GM19324 (cell line): Measurements from ENCODE around the gene SPRYD7.
"Not testable (repeated sequence)": the region's sequence is repeated elsewhere in the genome, so short reads cannot be mapped to it uniquely, and the experiment has no call there.

Experiments used
- ATAC-seq: cut with Tn5 transposase; IDR thresholded peaks from one replicate; pipeline ENCODE4 v1.9.1; 2021; ENCODE audit warnings: mild to moderate bottlenecking, moderate library complexity; ENCODE audit not compliant: unreplicated experiment, low FRiP score

Gene SPRYD7, protein sequence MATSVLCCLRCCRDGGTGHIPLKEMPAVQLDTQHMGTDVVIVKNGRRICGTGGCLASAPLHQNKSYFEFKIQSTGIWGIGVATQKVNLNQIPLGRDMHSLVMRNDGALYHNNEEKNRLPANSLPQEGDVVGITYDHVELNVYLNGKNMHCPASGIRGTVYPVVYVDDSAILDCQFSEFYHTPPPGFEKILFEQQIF

GRCh38 chr13:49936075-49936967, at the start of gene SPRYD7:
Gene SPRYD7 (minus strand): TSS chr13:49936340. CDS start chr13:49936235, 105 bp downstream.
- peak; percentile 100 for ATAC-seq

GRCh38 chr13:49985129-49985528, 49.0 kb upstream of the SPRYD7 start:
- ATAC-seq = no peak

DNA sequence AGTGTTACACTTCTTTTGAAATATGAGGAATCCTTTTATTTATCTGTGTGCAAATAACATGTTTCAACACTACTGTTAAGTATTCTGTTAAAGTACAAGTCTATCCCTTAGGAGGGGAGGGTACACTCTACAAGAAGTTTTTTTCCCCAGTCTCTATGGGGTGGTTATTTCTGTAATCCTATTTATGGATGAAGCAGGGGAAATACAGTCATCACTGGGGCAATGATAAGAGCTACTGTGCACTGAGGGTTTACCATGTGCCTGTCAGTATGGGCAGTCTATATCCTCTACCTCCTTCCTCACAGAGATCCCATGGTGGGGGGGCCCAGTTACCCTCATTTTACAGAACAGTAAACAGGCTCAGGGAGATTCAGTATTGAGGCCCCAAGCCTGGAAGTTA, 44.1 kb upstream of the SPRYD7 start:
- ATAC-seq = no peak

DNA sequence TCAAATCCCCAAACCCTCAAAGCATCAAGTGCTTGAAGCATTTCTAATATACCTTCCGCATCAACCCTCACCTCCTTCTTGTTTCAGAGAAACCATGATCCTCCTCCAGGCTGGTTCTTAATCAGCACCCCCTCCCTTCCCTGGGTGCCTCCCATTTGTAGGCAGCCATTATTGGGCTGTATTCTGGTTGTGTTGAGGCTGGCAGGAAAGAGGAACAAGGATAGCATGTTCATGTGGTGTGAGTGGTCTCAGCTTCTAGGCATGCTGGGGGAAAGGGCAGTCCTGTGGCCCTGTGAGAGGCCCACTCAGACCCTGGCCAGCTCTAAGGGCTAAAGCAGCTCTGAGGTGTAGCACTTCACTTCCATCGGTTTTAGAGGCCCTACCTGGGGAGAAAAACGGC, 41.9 kb upstream of the SPRYD7 start:
- ATAC-seq = no peak

DNA sequence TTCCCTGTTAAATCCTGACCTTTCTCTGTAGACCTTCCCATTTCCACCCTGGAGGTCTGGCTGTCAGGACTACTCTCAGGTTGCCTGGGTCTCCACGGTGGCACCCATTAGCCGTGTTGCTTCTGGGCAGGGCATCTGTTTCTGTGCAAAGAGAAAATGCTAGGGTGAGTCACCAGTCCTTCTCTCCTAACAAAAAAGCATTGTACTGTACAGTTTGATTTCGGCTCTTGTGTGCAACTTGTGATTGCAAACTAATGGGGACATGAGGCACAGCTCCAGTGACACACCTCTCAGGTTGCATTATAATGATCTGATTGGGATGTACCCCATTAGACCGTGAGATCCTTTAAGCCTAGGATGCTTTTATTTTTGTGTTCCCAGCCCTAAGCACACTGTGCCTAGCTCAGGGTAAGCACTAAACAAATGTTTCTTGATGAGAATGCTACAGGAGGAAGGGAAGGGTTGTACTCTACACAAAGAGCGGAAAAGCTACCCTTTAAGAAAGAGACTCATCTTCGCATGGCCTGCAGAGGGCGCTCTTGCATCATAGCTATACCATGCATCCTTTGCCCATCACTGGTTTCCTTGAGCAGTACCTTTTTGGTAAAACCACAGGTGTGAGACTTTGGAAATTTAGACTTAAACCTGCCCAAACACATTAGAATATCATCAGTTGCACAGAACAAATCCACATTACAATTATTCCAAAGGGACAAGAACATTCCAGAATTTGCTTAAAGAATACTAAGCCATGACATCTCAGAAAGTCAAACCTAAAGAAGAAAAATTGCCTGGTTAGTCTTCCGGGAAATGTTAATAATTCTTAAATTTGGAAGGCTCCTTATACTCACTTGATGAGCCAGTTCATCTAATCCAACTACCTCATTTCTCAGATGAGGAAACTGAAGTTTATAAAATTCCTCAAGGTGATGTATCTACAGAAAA, 40.4 kb upstream of the SPRYD7 start:
- peak; percentile 53 for ATAC-seq

GRCh38 chr13:49975826-49976225, 39.7 kb upstream of the SPRYD7 start:
- no peak for ATAC-seq

DNA sequence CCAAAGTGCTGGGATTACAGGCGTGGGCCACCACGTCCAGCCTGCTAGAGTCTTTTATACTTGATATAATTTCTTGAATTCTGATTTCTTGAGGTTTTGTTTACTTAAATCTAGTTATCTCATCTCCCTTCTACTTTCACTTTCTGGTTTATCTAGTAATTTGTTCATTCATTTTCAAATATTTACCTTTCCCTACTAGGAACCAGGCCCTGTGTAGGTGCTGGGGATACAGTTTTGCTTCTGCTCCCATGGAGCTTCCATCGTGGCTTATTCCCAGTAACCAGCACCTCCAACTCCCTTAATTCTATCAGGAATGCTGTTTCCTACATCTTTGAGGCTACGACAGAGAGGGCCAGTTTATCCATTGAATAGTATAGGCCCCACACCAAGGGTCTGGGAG, 36.6 kb upstream of the SPRYD7 start:
- ATAC-seq = no peak

- ATAC-seq = no peak
Observed at GRCh38 chr13:49967456-49967855, 31.3 kb upstream of the SPRYD7 start.

GRCh38 chr13:49958321-49958720, 22.2 kb upstream of the SPRYD7 start:
- ATAC-seq = no peak

DNA sequence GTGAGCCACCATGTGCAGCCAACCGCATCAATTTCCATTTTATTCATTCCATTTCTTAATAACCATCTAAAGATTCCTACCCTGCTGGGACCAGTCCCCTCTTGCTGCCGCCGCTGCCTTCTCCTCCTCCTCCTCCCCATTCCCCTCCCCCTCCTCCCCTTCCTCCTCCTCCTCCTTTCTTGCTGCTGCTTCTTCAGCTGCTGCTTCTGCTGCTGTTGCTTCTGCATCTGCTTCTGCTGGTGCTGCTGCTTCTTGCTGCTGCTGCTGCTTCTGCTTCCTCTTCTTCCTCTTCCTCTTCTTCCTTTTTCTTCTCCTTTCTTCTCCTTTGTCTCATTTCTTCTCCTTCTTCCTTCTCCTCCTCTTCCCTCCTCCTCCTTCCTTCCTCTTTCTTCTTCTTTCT, 20.0 kb upstream of the SPRYD7 start:
- no peak for ATAC-seq

DNA sequence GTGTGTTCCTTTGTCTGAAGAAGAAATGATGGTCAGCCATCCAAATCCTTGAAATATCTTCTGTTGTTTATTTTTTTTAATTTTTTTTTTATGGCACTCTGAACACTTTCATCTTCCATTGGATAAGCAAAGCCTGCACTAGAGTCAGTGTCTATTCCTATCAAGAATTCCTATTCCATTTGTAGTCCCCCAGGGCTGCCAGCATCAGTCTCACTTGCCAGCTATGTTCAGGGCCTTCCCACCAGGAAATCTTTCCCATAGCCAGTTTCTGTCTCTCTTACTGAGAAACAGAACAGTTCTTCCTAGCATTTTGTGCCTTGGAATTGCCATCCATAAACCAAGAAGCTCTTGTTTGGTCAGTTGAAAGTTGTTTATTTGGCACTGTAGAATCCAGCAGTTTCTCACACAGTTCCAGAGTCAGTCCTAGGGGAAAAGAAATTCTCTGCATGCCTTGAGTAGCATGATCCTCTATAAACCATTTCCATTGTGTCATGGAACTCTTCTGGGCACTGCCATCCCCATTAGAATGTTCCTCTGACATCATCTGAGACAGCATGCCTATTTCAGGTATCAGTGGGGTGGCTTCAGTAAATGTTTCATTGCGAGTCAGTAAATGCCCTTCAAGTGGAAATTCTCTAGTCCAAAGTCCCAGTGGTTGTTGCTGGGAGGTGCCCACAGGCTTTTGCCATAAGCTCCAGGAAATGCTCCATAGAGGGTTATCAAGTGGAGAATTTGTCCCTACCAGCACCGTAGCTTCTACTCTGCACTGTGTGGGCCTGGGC, 18.7 kb upstream of the SPRYD7 start:
- ATAC-seq = no peak

DNA sequence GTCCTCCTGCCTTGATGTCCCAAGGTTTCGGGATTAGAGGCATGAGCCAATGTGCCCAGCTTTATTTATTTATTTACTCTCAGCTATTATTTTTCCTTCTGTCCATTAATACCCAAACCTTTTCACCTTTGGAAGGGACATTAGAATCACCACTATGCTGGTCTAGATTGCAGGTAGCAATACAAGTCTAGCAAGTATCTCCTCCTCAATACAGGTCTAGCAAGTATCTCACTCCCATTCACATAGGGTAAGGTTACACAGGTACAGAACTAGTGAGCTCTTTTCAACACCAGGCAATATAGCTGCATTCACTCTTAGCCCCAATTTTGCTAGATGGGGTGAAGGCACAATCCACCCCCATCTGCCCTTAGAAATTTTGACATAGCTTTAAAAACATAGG, 17.4 kb upstream of the SPRYD7 start:
- ATAC-seq = no peak

DNA sequence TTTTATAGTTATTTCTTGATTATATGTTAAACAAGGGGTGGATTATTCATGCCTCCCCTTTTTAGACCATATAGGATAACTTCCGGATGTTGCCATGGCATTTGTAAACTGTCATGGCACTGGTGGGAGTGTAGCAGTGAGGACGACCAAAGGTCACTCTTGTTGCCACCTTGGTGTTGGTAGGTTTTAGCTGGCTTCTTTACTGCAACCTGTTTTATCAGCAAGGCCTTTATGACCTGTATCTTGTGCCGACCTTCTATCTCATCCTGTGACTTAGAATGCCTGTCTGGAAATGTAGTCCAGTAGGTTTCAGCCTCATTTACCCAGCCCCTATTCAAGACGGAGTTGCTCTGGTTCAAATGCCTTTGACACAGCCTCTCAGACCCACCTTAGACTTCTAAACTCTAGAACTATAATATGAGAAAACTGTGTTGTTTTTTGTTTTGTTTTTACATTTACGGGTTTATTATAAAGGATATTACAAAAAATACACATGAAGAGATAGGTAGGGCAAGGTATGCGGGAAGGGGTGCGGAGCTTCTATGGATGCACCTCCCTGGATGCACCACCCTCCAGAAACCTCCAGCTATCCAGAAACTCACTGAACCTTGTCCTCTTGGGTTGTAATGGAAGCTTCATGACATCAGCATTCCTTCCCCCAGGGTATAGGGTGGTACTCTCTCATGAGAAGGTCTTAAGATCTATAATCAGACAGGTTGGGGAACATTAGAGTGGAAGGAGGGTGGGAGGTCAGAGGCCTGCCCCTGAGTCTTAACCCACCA, 15.8 kb upstream of the SPRYD7 start:
- ATAC-seq = no peak

GRCh38 chr13:49948777-49949270, 12.7 kb upstream of the SPRYD7 start:
- not testable (repeated sequence) for ATAC-seq

DNA sequence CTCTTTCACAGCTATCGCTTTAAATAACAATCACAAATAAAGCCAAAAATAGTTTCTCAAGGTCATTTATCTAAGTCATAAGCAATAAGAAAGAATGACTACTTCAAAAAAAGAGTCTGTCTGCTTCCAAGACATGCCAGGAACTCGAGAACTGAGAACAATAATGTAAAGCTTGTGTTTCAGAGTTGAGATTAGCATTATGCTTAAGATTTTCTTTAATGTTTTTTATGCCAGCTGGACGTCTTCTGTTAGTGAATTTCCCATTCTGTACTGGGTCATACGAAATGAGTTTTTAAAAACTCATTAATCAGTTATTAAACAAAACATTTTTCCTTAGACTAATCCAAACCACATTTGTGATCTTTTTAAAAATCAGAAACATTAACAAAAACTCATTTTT, 3.2 kb upstream of the SPRYD7 start:
- ATAC-seq = no peak

DNA sequence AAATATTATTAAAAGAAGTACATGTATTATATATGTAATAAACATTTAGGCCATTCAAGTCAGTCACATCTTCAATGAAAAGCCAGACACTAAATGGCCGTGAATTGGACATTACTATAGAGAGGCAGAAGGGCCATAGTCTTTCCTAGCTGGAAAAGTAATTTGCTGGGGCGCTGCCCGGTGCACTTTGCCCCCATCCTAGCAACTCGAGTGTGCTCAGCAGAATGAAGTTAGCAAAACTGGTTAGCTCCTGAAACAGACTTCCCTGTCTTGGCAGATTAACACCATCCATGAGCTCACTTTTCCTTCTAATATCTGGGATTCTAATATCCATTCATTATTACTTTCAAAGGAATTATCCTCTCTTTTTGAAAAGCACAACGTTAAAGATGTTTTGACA, 2.8 kb upstream of the SPRYD7 start:
- ATAC-seq = no peak

- ATAC-seq = no peak
Observed at GRCh38 chr13:49938314-49938713, 2.2 kb upstream of the SPRYD7 start.

GRCh38 chr13:49936968-49937273, 781 bp upstream of the SPRYD7 start:
- ATAC-seq = peak; percentile 4
